Measurements from ENCODE around the gene NACAD. TPM values are rescaled to one million over a fixed set of nuclear protein-coding genes. Genes with fewer than 3 reads are reported as not detected.
A peak's percentile ranks its signal among the peaks of the same experiment; 100 is the strongest.

NACAD gene
- total and polyA plus RNA-seq, 8 donors: 2.0 to 10.9 (median 9.3) TPM

- no peak for ATAC-seq
Observed at GRCh38 chr7:45129181-45129800, 40.5 kb upstream of the NACAD start.

GRCh38 chr7:45126920-45127319, 38.2 kb upstream of the NACAD start:
- H3K9me3 ChIP-seq: no peaks in the 10 kb centered on the region
- DNase-seq (no peak), ATAC-seq (no peak)
- H3K27me3 ChIP-seq: no peaks in the 10 kb centered on the region
- no peak for TF ChIP-seq CTCF (IDR thresholded peaks at IDR 0.05)
- H3K4me3 ChIP-seq: no peak overlapping the region
- no peaks in the 10 kb centered on the region for H3K4me1 ChIP-seq
- no peak overlapping the region for H3K27ac ChIP-seq
- intact Hi-C loops (cut with DNase I): no loop called here
- no peaks in the 10 kb centered on the region for H3K36me3 ChIP-seq

More at GRCh38 chr7:45129181-45129800, 40.5 kb upstream of the NACAD start:
- H3K4me1 ChIP-seq: no peaks in the 10 kb centered on the region
- no peak overlapping the region for H3K4me3 ChIP-seq
- no peaks in the 10 kb centered on the region for H3K27me3 ChIP-seq
- no peak for TF ChIP-seq CTCF (IDR thresholded peaks at IDR 0.05)
- no peaks in the 10 kb centered on the region for H3K9me3 ChIP-seq
- DNase-seq: no peak
- H3K36me3 ChIP-seq: no peaks in the 10 kb centered on the region
- intact Hi-C loops (cut with DNase I): no loop called here
- no peak overlapping the region for H3K27ac ChIP-seq

GRCh38 chr7:45126201-45126600, 37.4 kb upstream of the NACAD start:
- H3K27ac ChIP-seq: no peak overlapping the region
- no peak for TF ChIP-seq CTCF (IDR thresholded peaks at IDR 0.05)
- intact Hi-C loops (cut with DNase I): no loop called here
- ATAC-seq (no peak), DNase-seq (no peak)
- H3K27me3 ChIP-seq: no peaks in the 10 kb centered on the region
- no peak overlapping the region for H3K4me3 ChIP-seq
- H3K36me3 ChIP-seq: no peaks in the 10 kb centered on the region
- no peaks in the 10 kb centered on the region for H3K4me1 ChIP-seq
- no peaks in the 10 kb centered on the region for H3K9me3 ChIP-seq

GRCh38 chr7:45125193-45125904, 36.6 kb upstream of the NACAD start:
- DNase-seq (no peak), ATAC-seq (no peak)
- Histone ChIP-seq H3K27ac (no peak overlapping the region), H3K9me3 (no peaks in the 10 kb centered on the region), H3K27me3 (no peaks in the 10 kb centered on the region), H3K4me3 (no peak overlapping the region), H3K4me1 (no peaks in the 10 kb centered on the region), H3K36me3 (no peaks in the 10 kb centered on the region)
- intact Hi-C loops (cut with DNase I): no loop called here
- no peak for TF ChIP-seq CTCF (IDR thresholded peaks at IDR 0.05)

- H3K4me1 ChIP-seq: no peaks in the 10 kb centered on the region
- DNase-seq (peak in 1 of 4 donors; percentile 74), ATAC-seq (no peak)
- H3K36me3 ChIP-seq: no peaks in the 10 kb centered on the region
- H3K27me3 ChIP-seq: no peaks in the 10 kb centered on the region
- no peak for TF ChIP-seq CTCF (IDR thresholded peaks at IDR 0.05)
- no peak overlapping the region for H3K27ac ChIP-seq
- no peaks in the 10 kb centered on the region for H3K9me3 ChIP-seq
- intact Hi-C loops (cut with DNase I): no loop called here
- no peak overlapping the region for H3K4me3 ChIP-seq
Observed at GRCh38 chr7:45123913-45124710, 35.3 kb upstream of the NACAD start.

Measured in left lung (tissue), 10 donors.